PC-3 (cell line): ENCODE measurements around the gene ADAMTSL5. TPM values are rescaled to one million over a fixed set of nuclear protein-coding genes. Genes with fewer than 3 reads are reported as not detected.
"Not testable (repeated sequence)": the region's sequence is repeated elsewhere in the genome, so short reads cannot be mapped to it uniquely, and the experiment has no call there.

Source experiments
- ATAC-seq: fragments of 200-7000 bp; cut with Tn5 transposase; 2 replicates; pipeline ENCODE4 v1.9.1; 2020; ENCODE audit warnings: mild to moderate bottlenecking, moderate library complexity
- BruUV-seq: library from RNA; stranded (reverse); fragments of 400-500 nt; replicated peaks from 2 replicates; lab custom pipeline; 2021; lab: Mats Ljungman, UMichigan
- CTCF ChIA-PET: fragments of 300-600 bp; sonication (Branson Sonifier 250); formaldehyde crosslinking; loops from one replicate; lab custom pipeline; 2022; ENCODE audit warnings: antibody characterized with exemption; lab: Charles Lee
- POLR2A ChIA-PET: fragments of 300-600 bp; sonication (Branson Sonifier 250); formaldehyde crosslinking; loops from one replicate; lab custom pipeline; 2022; ENCODE audit warnings: antibody characterized with exemption; ENCODE audit not compliant: unreplicated experiment; lab: Charles Lee
- DNase-seq: peaks from one replicate; pipeline ENCODE4 v3.0.0-alpha.2; 2015
- H2AFZ ChIP-seq: fragments of 300-600 bp; sonication (generic); 2 replicates; pipeline ENCODE4 v1.6.0; 2016; ENCODE audit warnings: antibody characterized with exemption, low read length
- H3F3A ChIP-seq: fragments of 300-600 bp; sonication (generic); one replicate; pipeline ENCODE4 v1.6.0; 2017; ENCODE audit warnings: antibody characterized with exemption, low read length, control low read depth, mild to moderate bottlenecking; ENCODE audit not compliant: unreplicated experiment
- H3K27ac ChIP-seq: fragments of 300-600 bp; sonication (generic); 2 replicates; pipeline ENCODE4 v1.5.1; 2016; ENCODE audit warnings: mild to moderate bottlenecking, low read length
- H3K27me3 ChIP-seq: fragments of 300-600 bp; sonication (generic); 2 replicates; pipeline ENCODE4 v1.6.1; 2016; ENCODE audit warnings: low read length, mixed read lengths
- H3K36me3 ChIP-seq: fragments of 300-600 bp; sonication (generic); 2 replicates; pipeline ENCODE4 v1.6.1; 2016; ENCODE audit warnings: low read depth, mixed run types, low read length, mixed read lengths
- H3K4me1 ChIP-seq: fragments of 300-600 bp; sonication (generic); 2 replicates; pipeline ENCODE4 v1.5.1; 2016; ENCODE audit warnings: low read length; ENCODE audit not compliant: insufficient read depth
- H3K4me2 ChIP-seq: fragments of 300-600 bp; sonication (generic); 2 replicates; pipeline ENCODE4 v1.6.0; 2016; ENCODE audit warnings: low read length
- H3K4me3 ChIP-seq: fragments of 300-600 bp; sonication (generic); 2 replicates; pipeline ENCODE4 v1.5.1; 2016; ENCODE audit warnings: mild to moderate bottlenecking, low read length, mixed read lengths
- H3K79me2 ChIP-seq: fragments of 300-600 bp; sonication (generic); 2 replicates; pipeline ENCODE4 v1.6.1; 2017; ENCODE audit warnings: low read length, mixed read lengths
- H3K9ac ChIP-seq: fragments of 300-600 bp; sonication (generic); 2 replicates; pipeline ENCODE4 v1.6.0; 2016; ENCODE audit warnings: mild to moderate bottlenecking, low read length
- H3K9me2 ChIP-seq: fragments of 300-600 bp; sonication (generic); replicated peaks from 2 replicates; pipeline ENCODE4 v1.6.1; 2016; ENCODE audit warnings: mixed run types, low read length, mixed read lengths
- H3K9me3 ChIP-seq: fragments of 300-600 bp; sonication (generic); 2 replicates; pipeline ENCODE4 v1.6.1; 2016; ENCODE audit warnings: low read length, mixed read lengths
- H4K20me1 ChIP-seq: fragments of 300-600 bp; sonication (generic); 2 replicates; pipeline ENCODE4 v1.6.1; 2016; ENCODE audit warnings: low read length, mixed read lengths
- CTCF ChIP-seq: fragments of 300-600 bp; sonication (generic); conservative IDR thresholded peaks from 2 replicates; pipeline ENCODE4 v1.5.1; 2017; ENCODE audit warnings: antibody characterized with exemption, low read depth, mild to moderate bottlenecking, low read length
- EZH2 ChIP-seq: fragments of 300-600 bp; sonication (generic); IDR thresholded peaks from one replicate; pipeline ENCODE4 v1.6.1; 2017; ENCODE audit warnings: antibody characterized with exemption, mild to moderate bottlenecking, low read length; ENCODE audit not compliant: unreplicated experiment
- EZH2phosphoT487 ChIP-seq: fragments of 300-600 bp; sonication (generic); IDR thresholded peaks from 2 replicates; pipeline ENCODE4 v1.6.1; 2018; ENCODE audit warnings: mild to moderate bottlenecking, antibody characterized with exemption, low read length, borderline replicate concordance
- intact Hi-C: fragments of 100-400 bp; cut with micrococcal nuclease; formaldehyde crosslinking; loops from 2 replicates; pipeline ENCODE4 v1.9.0; 2023
- total RNA-seq: library from RNA; depleted of rRNA; stranded (reverse); fragments of >200 nt; gene quantifications from 2 replicates; pipeline ENCODE4 v1.2.3, GENCODE V29; 2014

Gene ADAMTSL5
- total RNA-seq, 1 experiment from 2014 or later, result 5.0 TPM

DNA sequence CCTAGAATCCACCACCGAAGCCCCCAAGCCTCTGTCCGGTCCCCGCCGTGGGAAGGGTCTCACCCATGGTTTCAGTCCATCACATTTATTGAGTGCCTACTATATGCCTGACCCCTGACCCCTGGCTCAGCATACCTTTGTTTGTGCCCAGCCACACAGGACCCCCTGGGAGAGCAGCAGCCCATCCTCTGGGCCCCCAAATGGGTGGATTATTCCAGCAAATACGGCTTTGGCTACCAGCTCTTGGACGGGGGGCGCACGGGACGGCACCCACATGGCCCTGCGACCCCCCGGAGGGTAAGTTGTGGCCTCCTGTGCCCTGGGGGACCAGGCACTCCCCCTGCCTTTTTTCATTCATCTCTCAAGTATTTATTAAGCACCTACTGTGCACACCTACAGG, 18.8 kb upstream of the ADAMTSL5 start:
- ChIA-PET CTCF (no interaction called here), POLR2A (no interaction called here)
- Histone ChIP-seq H3K4me1 (no peaks in the 10 kb centered on the region), H2AFZ (no peak overlapping the region), H3K9ac (no peak overlapping the region), H3K27ac (no peak overlapping the region), H3K9me2 (no peaks in the 10 kb centered on the region), H3K9me3 (no peaks in the 10 kb centered on the region), H3K4me3 (no peak overlapping the region), H3F3A (no peaks in the 10 kb centered on the region), H3K27me3 (no peaks in the 10 kb centered on the region), H4K20me1 (no peaks in the 10 kb centered on the region), H3K79me2 (no peaks in the 10 kb centered on the region), H3K4me2 (no peak overlapping the region), H3K36me3 (no peaks in the 10 kb centered on the region)
- ATAC-seq (no peak), DNase-seq (no peak)
- TF ChIP-seq EZH2phosphoT487, result no peak
- no peak for TF ChIP-seq CTCF
- no peak for TF ChIP-seq EZH2
- BruUV-seq, result no TSS peak
- intact Hi-C loops, result no loop called here

GRCh38 chr19:1530856-1531255, 18.0 kb upstream of the ADAMTSL5 start:
- intact Hi-C loops, CTCF ChIA-PET, H3K9me3 ChIP-seq, H3K27me3 ChIP-seq, H3K36me3 ChIP-seq, H2AFZ ChIP-seq, BruUV-seq, ATAC-seq, H3F3A ChIP-seq, H3K4me1 ChIP-seq, POLR2A ChIA-PET, DNase-seq, H3K9ac ChIP-seq, H3K79me2 ChIP-seq, H3K4me3 ChIP-seq, H3K27ac ChIP-seq, H4K20me1 ChIP-seq, H3K9me2 ChIP-seq, H3K4me2 ChIP-seq: not testable (repeated sequence)

DNA sequence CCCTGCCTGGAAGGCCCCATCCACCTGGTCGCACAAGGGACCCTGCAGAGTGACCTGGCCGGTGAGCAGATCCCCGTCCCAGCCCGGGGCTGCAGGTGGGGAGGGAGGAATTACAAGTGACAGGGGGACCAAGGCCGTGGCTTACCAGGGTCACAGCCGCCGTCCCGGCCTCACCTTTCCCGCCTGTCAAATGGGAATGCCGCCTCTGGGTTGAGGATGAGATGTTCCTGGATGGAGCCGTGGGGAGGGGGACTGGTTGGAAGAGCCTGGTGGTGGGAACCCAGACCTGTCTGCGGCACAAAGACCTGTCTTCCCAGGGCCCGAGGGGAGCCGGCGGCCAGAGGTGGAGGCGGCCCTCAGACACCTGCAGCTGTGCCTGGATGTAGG, 16.6 kb upstream of the ADAMTSL5 start:
- no peaks in the 10 kb centered on the region for H3K9me2 ChIP-seq
- no peaks in the 10 kb centered on the region for H3F3A ChIP-seq
- CTCF ChIA-PET, result no interaction called here
- DNase-seq (no peak), ATAC-seq (no peak)
- no peak overlapping the region for H3K9ac ChIP-seq
- no peaks in the 10 kb centered on the region for H3K4me1 ChIP-seq
- intact Hi-C loops, result no loop called here
- no peaks in the 10 kb centered on the region for H4K20me1 ChIP-seq
- H2AFZ ChIP-seq, result no peak overlapping the region
- POLR2A ChIA-PET, result no interaction called here
- no peak overlapping the region for H3K27ac ChIP-seq
- H3K27me3 ChIP-seq, result no peaks in the 10 kb centered on the region
- H3K4me2 ChIP-seq, result no peak overlapping the region
- H3K4me3 ChIP-seq, result no peak overlapping the region
- no TSS peak for BruUV-seq
- H3K36me3 ChIP-seq, result no peaks in the 10 kb centered on the region
- TF ChIP-seq EZH2, result no peak
- TF ChIP-seq EZH2phosphoT487, result no peak
- no peak for TF ChIP-seq CTCF
- H3K79me2 ChIP-seq, result no peaks in the 10 kb centered on the region
- H3K9me3 ChIP-seq, result no peaks in the 10 kb centered on the region
